Right atrium auricular region (tissue), 2 donors: ENCODE results near the gene LIF. TPM values are rescaled to one million over a fixed set of nuclear protein-coding genes. Genes with fewer than 3 reads are reported as not detected.

ENCODE experiments used
- DNase-seq: peaks from one replicate; pipeline ENCODE4 v3.0.0-alpha.2; 2019; ENCODE audit warnings: low spot score
- H3K27ac ChIP-seq, 2 donors: fragments of 200-600 bp; sonication (generic); 1 replicate in 1 of 2; 2 replicates in 1 of 2; pipeline ENCODE4 v1.5.1; 2016 to 2019
- H3K27me3 ChIP-seq, 2 donors: fragments of 200-600 bp; sonication (generic); one replicate each; pipeline versions ENCODE4 v1.5.1 to v1.6.0; 2017 to 2019
- H3K36me3 ChIP-seq: fragments of 200-600 bp; sonication (generic); one replicate; pipeline ENCODE4 v1.5.1; 2016
- H3K4me1 ChIP-seq, 2 donors: fragments of 200-600 bp; sonication (generic); one replicate each; pipeline versions ENCODE4 v1.5.1 to v1.6.0; 2017 to 2019
- H3K4me3 ChIP-seq, 2 donors: fragments of 200-600 bp; sonication (generic); 1 replicate in 1 of 2; 2 replicates in 1 of 2; pipeline ENCODE4 v1.5.1; 2017 to 2019; ENCODE audit warnings: mild to moderate bottlenecking in 1 of 2, moderate library complexity in 1 of 2
- H3K9me3 ChIP-seq, 2 donors: fragments of 200-600 bp; sonication (generic); one replicate each; pipeline ENCODE4 v1.5.1; 2019
- CTCF ChIP-seq, 2 donors: fragments of 200-600 bp; sonication (generic); IDR thresholded peaks; one replicate each; pipeline ENCODE4 v1.5.1; 2019; ENCODE audit warnings: antibody characterized with exemption in 2 of 2
- total RNA-seq, 2 donors: library from RNA; depleted of rRNA; stranded (reverse); fragments of >200 nt; gene quantifications; one replicate each; pipeline ENCODE4 v1.1.0, GENCODE V29; 2016

Gene LIF
- total RNA-seq, 2 donors from 2014 or later: 0.79 to 8.9 TPM

- H3K4me3 ChIP-seq: no peak overlapping the region
- TF ChIP-seq CTCF (IDR thresholded peaks at IDR 0.05): no peak
- H3K27ac ChIP-seq: peak overlapping the region in 1 of 2 donors; percentile 22
- H3K36me3 ChIP-seq: no peaks in the 10 kb centered on the region
- no peak for DNase-seq
- H3K4me1 ChIP-seq: peaks cover 0 to 45% of the 10 kb centered on the region in 2 donors
- H3K27me3 ChIP-seq: peaks cover 0 to 4% of the 10 kb centered on the region in 2 donors
- no peaks in the 10 kb centered on the region for H3K9me3 ChIP-seq
Observed at GRCh38 chr22:30250661-30251267, 4.2 kb upstream of the LIF start.

DNA sequence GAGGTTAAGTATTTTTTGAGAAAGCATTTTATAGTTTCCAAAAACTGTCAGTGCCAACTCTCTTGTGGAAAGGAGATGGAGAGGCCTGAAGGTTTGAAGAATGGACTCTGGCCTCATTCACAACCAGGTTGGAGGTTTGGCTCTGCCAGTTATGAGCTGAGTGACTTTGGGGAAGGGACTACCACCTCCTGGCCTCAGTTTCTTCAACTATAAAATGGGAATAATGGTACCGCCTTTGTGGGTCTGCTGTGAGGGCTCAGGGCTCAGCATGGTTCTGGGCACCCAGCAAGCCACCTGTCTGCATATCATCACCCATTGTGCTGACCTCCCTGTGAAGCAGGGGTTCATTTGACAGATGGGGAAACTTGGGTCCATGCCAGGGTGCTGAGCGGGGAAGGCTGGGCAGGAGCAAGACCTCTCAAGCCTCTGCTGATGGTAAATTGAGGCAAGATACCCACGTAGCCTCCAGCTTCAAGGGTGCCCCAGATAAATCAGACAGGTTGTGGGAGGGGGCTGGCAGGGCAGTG, 3.5 kb upstream of the LIF start:
- TF ChIP-seq CTCF (IDR thresholded peaks at IDR 0.05): no peak
- no peaks in the 10 kb centered on the region for H3K9me3 ChIP-seq
- peaks cover 0 to 4% of the 10 kb centered on the region in 2 donors for H3K27me3 ChIP-seq
- H3K4me3 ChIP-seq: no peak overlapping the region
- peaks cover 0 to 47% of the 10 kb centered on the region in 2 donors for H3K4me1 ChIP-seq
- H3K36me3 ChIP-seq: no peaks in the 10 kb centered on the region
- no peak for DNase-seq
- H3K27ac ChIP-seq: no peak overlapping the region

DNA sequence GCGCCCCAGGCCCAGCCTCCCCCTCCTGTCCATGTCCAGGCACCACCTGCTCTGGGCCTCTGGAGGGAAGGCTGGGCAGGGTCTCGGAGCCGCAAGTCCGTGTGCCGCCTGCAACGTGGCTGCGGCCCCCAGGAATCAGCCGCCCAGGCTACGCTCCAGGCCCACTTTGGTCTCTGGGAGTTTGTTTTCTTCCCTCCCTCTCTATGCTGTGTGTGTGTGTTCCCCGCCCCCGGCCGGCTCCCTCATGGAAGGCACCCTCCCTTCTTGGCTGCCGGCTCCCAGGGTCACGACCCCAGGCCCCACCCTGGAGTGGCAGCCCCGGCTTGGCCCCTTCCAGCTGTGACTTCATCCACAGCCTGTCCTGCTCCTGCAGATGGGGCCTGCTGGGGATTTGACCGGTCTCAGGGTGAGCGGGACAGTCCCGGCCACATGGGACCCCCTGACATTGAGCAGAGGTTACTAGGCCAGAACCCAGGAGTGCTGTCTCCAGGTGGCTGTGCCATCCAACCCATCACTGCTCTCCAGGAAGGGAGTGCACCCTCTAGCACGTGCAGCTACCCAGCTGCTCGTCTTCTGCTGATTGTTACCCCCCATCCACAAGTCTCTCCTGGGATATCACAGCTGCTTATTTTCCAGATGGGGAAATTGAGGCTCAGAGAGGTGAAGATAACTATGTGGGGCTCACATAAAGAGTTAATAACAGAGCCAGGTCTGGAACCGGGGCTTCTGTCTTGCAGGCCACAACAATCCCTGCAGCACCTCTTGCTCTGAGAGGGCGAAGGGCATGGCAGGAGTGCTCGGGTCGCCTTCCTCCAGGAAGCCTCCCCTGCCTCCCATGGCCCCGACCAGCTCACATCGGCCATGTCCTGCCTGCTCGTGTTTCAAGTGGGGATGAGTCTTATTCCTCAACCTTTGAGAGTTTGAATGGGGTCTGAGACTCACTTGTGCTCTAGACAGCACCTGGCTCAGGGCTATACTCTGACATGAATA, 2.8 kb upstream of the LIF start:
- DNase-seq: peak; percentile 64
- peaks cover 0 to 4% of the 10 kb centered on the region in 2 donors for H3K27me3 ChIP-seq
- no peaks in the 10 kb centered on the region for H3K9me3 ChIP-seq
- H3K4me1 ChIP-seq: peaks cover 0 to 47% of the 10 kb centered on the region in 2 donors
- H3K27ac ChIP-seq: peak overlapping the region; percentile 10 to 44
- no peak for TF ChIP-seq CTCF (IDR thresholded peaks at IDR 0.05)
- no peaks in the 10 kb centered on the region for H3K36me3 ChIP-seq
- H3K4me3 ChIP-seq: peak overlapping the region in 1 of 2 donors; percentile 5

DNA sequence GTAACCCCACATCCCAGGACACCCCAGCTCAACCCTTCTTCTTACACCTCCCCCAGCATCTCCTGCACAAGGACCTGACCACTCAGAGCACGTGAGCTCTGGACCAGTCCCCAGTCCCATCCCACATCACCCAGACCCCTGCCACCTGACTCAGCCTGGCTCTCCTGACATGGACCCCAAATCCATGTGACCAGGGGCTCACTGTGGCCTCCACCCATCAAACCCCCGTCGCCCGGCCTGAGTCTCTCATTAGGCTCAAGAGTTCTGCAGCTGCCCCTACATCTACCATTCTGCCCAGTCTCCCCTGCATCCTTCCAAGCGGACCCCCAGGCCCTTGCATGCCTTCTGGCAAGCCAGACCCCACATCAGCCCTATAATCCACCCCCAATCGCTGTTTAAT, 1.9 kb upstream of the LIF start:
- peak overlapping the region; percentile 10 to 44 for H3K27ac ChIP-seq
- H3K4me3 ChIP-seq: peak overlapping the region in 1 of 2 donors; percentile 5

DNA sequence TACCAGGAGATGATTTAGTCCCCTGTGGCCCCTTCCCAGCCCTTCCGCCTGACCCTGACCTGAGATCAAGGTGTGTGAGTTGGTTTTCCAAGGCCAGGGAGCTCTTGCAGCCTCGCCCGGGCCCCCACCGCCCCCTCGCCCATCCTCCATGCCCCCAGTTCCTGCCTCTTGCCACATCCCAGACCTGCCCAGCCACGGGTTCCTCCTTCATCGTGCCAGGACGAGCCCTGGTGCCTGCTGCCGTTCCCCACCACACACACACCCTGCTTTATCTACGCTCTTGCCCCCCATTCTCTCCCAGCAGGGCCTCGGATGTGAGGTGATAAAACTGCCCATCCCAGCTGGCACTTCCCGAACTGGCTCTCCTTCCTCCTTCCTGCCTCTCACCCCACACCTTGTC, 1.4 kb upstream of the LIF start:
- Histone ChIP-seq H3K27me3 (peaks cover 0 to 4% of the 10 kb centered on the region in 2 donors), H3K9me3 (no peaks in the 10 kb centered on the region), H3K36me3 (no peaks in the 10 kb centered on the region), H3K27ac (no peak overlapping the region), H3K4me3 (no peak overlapping the region), H3K4me1 (peaks cover 0 to 38% of the 10 kb centered on the region in 2 donors)
- no peak for TF ChIP-seq CTCF (IDR thresholded peaks at IDR 0.05)
- DNase-seq: no peak

More for the DNA sequence above, 1.9 kb upstream of the LIF start:
- no peak for TF ChIP-seq CTCF (IDR thresholded peaks at IDR 0.05)
- Histone ChIP-seq H3K27me3 (peaks cover 0 to 4% of the 10 kb centered on the region in 2 donors), H3K9me3 (no peaks in the 10 kb centered on the region), H3K4me1 (peaks cover 0 to 41% of the 10 kb centered on the region in 2 donors), H3K36me3 (no peaks in the 10 kb centered on the region)
- DNase-seq: no peak
